Panc1 (cell line): ENCODE data around the gene ACP3.

Experiments used
- POLR2AphosphoS5 ChIP-seq: IDR thresholded peaks from 2 replicates; pipeline ENCODE4 v1.6.1; 2012; ENCODE audit warnings: mild to moderate bottlenecking, low read depth, low read length, moderate library complexity
- REST ChIP-seq, 2 experiments: IDR thresholded peaks; 2 replicates each; pipeline ENCODE4 v1.6.1; 2011 to 2012; ENCODE audit warnings: low read depth in 2 of 2, control low read depth in 1 of 2, low read length in 1 of 2, mild to moderate bottlenecking in 1 of 2, moderate library complexity in 1 of 2; ENCODE audit not compliant: insufficient read depth in 1 of 2
- SIN3A ChIP-seq: IDR thresholded peaks from 2 replicates; pipeline ENCODE4 v1.6.1; 2012; ENCODE audit warnings: low read depth, mild to moderate bottlenecking, low read length, moderate library complexity, borderline replicate concordance; ENCODE audit not compliant: insufficient read depth
- TCF7L2 ChIP-seq: IDR thresholded peaks from 2 replicates; pipeline ENCODE4 v1.6.1; 2011; ENCODE audit warnings: mild to moderate bottlenecking, low read depth, low read length, inconsistent platforms
- TF ChIP-seq, protein P1 (sequence below): fragments of 450-650 bp; IDR thresholded peaks from 2 replicates; pipeline ENCODE4 v1.5.1; 2017; ENCODE audit warnings: mild to moderate bottlenecking

DNA sequence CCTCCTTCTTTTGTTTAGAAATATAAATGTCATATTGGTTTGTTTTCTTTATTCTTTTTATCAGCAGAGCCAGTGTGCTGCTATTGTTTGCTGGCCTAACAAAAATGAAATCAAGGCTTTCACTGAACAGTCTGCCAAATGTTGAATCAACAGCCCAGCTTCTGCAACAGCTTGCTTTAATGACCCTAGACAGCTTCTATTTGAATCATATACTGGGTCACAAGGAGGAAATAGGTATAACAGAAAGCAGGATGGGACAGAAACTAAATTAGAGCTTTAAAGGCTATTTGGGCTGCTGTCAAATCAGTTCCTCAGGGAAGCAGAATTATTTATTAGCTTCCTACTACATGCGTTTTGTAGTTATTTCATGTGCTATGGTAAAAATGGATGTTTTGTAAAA, 88.0 kb downstream of the ACP3 start:
- TF ChIP-seq, protein P1, sequence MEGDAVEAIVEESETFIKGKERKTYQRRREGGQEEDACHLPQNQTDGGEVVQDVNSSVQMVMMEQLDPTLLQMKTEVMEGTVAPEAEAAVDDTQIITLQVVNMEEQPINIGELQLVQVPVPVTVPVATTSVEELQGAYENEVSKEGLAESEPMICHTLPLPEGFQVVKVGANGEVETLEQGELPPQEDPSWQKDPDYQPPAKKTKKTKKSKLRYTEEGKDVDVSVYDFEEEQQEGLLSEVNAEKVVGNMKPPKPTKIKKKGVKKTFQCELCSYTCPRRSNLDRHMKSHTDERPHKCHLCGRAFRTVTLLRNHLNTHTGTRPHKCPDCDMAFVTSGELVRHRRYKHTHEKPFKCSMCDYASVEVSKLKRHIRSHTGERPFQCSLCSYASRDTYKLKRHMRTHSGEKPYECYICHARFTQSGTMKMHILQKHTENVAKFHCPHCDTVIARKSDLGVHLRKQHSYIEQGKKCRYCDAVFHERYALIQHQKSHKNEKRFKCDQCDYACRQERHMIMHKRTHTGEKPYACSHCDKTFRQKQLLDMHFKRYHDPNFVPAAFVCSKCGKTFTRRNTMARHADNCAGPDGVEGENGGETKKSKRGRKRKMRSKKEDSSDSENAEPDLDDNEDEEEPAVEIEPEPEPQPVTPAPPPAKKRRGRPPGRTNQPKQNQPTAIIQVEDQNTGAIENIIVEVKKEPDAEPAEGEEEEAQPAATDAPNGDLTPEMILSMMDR: no peak
- TF ChIP-seq POLR2AphosphoS5: no peak
- TF ChIP-seq REST (IDR thresholded peaks at IDR 0.05; ENCODE audit: insufficient read depth in 1 of 2, low read depth in 2 of 2, low read length in 1 of 2): no peak
- no peak for TF ChIP-seq TCF7L2
- no peak for TF ChIP-seq SIN3A
